Stimulated activated CD4-positive, alpha-beta T cell treated with anti-CD3 and anti-CD28 coated beads, Interleukin-1b, Interleukin-23, amount 100 ng/mL, for 24 hours (primary cell): Measurements from ENCODE around the gene ACSL4.
"Not testable (repeated sequence)": the region's sequence is repeated elsewhere in the genome, so short reads cannot be mapped to it uniquely, and the experiment has no call there.

Experiments used
- DNase-seq, 4 experiments: peaks; one replicate each; pipeline ENCODE4 v3.0.0-alpha.2; 2020; ENCODE audit warnings: low read depth in 4 of 4, low spot score in 1 of 4

The ACSL4 gene

GRCh38 chrX:109732017-109732801, 848 bp downstream of the ACSL4 start:
- DNase-seq, result peak in 1 of 4 experiments; percentile 2

DNA sequence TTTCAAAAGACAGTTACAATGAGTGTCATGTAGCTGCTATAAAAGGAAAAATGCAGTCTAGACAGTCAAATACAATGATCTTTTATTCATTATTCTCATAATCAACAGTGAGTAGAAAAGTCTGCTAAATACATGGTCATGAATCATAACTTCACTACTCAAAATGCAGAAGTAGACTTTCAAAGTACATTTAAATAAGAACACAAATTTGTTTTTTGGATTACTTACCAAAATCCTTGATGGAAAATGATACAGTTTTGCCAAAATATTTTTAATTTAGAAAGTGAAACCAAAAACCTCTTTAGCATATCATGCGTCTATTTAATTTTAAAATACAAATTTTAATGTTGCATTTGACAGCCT, 4.9 kb downstream of the ACSL4 start:
- no peak for DNase-seq

- DNase-seq, result not testable (repeated sequence)
Observed at GRCh38 chrX:109724971-109725370, 8.1 kb downstream of the ACSL4 start.

DNA sequence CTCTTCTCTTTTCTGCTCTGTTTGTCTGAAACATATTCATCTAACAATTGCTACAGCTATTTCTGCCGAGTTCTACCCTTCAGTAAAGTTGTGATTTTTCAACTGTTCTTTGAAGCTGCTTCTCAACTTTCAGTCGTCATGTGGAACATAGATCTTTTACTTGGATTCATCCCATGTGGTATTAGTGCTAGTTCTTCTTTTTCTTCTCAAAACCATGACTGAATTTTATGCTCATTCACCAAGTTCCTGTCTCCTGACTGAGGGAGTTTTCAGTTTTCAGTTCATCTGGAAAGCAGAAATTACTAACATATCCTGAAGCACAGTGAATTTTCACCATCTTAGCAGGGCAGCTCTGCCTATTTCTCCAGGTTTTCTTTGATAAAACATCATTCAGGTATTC, 12.1 kb downstream of the ACSL4 start:
- no peak for DNase-seq

DNA sequence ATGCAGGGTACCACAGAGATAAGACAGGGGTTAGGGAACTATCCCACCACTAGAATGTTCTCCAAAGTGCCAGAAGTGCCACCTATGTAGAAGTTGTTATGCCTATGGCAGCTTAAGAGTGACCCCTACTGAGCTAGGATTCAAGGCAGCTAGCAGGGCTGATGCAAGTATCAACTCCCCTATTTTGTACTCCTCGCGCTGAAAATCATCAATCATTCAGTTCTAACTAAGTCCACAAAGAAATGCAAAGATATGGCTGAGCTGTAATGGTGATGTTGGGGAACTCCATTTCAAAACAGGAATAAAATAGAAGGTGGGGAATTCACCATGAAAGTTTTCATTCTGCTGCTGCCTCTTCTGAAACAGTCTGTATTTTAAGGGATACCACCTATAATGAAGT, 13.8 kb downstream of the ACSL4 start:
- DNase-seq, result no peak

- no peak for DNase-seq
Observed at GRCh38 chrX:109716431-109717028, 16.5 kb downstream of the ACSL4 start.

- no peak for DNase-seq
Observed at GRCh38 chrX:109714340-109714958, 18.6 kb downstream of the ACSL4 start.

GRCh38 chrX:109710181-109710580, 22.9 kb downstream of the ACSL4 start:
- no peak for DNase-seq

- DNase-seq, result no peak
Observed at GRCh38 chrX:109709129-109709631, 23.9 kb downstream of the ACSL4 start.

DNA sequence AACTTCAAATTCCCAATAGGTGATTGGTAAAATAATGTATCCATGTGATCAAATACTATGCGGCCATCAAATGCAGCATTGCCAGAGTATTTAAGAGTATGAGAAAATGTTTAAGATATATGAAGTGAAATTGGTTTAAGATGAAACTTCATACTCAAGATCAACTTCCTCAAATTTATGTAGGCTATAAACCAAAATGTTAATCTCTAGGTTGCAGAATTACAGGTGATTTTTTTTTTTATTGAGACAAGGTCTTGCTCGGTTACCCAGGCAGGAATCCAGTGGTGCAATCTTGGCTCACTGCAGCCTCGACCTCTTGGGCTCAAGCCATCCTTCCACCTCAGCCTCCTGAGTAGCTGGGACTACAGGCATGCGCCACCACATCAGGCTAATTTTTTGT, 25.3 kb downstream of the ACSL4 start:
- no peak for DNase-seq

GRCh38 chrX:109707319-109707718, 25.7 kb downstream of the ACSL4 start:
- DNase-seq, result no peak

DNA sequence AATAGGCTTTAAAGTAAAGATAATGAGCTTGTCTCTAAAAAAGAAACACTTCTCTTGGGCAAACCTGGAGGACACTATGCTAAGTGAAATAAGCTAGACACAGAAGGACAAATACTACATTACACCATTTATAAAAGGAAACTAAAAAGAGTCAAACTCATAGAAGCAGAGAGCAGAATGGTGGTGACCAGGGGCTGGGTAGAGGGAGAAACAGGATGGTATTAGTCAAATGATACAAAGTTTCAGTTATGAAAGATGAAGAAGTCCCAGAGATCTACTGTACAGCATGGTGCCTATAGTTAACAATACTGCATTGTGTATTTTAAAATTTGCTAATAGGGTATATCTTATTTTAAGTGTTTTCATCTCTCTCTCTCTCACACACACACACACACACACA, 28.5 kb downstream of the ACSL4 start:
- DNase-seq, result no peak

DNA sequence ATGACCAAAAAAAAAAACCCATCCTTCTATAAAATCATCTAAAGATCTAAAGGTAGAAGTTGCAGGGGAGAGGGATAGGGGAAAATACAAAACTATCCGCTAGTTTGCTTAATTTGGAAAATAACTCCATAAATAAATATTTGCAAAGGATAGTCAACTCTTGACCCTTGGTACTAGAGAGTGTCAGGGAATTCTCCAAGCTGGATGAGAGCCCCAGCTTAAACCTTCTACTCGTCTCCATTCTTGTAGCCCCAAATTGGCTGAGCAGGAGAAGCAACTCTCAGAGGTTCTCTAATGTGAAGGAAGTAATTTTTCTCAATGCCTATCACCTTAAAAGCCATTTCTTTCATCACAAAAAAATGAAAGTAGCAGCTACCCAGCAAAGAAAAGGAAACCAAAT, 35.2 kb downstream of the ACSL4 start:
- no peak for DNase-seq

DNA sequence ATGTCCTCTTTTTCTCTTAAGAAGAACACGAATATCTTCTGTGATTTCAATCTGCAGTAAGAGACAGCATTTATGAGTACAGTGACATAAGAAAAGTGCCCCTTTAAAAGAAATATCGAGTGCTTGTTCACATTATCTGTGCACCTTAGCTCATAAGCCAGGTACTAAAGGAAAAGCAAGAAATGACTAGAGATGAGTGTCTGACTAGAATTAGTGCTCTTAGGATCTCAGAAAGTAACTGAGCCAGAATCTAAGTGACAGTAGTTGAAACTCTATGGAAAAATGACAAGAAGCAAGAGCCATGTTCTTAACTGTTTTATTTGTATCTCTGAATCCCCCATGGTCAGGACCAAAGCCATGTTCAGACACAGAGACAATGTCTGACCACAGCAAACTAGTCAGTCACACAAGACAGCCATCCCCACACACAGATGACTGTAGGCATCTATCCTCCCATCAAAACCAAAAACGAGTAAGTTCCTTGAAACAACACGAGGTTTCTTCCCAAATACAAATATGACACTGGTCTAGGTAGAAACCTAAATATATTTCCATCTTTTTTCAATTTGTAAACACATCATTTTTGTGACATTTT, 36.8 kb downstream of the ACSL4 start:
- DNase-seq, result no peak

DNA sequence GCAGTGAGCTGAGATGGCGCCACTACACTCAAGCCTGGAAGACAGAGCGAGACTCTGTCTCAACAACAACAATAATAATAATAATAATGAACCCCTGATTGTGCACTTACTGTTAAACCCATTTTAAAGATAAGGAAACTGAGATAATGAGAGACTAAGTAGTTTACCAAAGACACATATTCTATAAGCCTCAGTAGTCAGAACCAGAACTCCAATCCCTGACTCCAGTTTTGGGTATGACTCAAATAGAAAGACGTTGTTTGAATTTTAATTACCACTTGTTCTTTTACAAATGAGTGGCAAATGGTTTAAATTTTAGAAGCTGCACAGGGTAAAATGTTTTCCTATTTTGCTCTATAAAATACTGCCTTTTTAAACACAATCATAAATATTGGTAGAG, 37.4 kb downstream of the ACSL4 start:
- DNase-seq, result no peak

GRCh38 chrX:109691752-109692151, 41.3 kb downstream of the ACSL4 start:
- no peak for DNase-seq

DNA sequence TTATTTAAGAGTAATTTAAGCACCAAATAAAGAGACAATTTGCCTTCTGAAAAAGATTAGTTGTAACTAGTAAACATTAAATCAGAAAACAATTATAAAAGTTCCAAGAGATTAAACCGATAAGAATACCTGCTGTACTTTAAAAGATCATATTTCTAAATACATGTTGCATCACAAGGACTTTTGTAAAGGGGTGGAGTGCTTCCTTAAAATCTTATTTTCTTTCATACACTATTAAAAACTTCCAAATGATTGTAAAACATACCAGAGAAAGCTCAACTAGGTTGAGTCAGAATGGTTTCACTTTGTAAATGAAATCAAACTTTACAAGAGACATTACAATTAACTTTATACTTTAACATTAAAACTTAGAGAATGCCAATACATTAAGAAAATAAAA, 41.8 kb downstream of the ACSL4 start:
- no peak for DNase-seq

- DNase-seq, result no peak
Observed at GRCh38 chrX:109687903-109688302, 45.2 kb downstream of the ACSL4 start.

DNA sequence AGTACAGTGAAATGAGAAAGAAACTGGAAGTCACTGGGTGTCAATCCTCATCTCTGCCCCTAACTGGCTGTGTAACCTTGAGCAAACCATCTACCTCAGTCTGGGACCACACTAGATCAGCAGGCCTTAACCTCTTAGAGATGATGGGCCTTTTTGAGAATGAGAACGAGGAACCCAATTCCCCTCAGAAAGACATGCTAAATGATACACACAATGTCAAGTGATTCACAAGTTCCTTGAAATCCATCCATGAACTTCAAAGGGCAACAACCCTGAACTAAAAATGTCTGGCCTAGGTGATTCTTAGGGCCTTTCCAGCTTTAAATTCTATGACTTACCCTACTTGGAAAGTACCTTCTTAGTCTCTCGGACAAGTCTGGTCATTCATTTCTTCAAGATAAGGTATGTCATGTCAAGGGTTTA, 47.4 kb downstream of the ACSL4 start:
- DNase-seq, result no peak

DNA sequence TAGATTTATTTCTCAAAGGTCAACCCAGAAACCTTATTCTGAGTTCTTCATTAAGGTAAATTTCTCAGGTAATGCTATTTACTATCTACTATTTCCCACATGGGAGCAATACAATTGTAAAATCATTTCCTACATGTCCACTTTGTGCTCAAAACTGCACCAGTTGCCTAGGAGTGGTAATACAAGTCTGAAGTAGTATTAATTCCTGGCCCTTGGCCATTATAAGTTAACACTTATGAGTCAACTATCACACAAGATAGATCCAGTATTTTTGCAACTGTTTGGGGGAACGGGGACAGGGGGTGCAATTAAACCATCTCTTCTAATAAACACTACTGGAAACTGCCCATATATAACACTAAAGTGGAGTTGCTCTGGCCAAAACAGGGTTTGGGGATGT, 48.9 kb downstream of the ACSL4 start:
- no peak for DNase-seq

DNA sequence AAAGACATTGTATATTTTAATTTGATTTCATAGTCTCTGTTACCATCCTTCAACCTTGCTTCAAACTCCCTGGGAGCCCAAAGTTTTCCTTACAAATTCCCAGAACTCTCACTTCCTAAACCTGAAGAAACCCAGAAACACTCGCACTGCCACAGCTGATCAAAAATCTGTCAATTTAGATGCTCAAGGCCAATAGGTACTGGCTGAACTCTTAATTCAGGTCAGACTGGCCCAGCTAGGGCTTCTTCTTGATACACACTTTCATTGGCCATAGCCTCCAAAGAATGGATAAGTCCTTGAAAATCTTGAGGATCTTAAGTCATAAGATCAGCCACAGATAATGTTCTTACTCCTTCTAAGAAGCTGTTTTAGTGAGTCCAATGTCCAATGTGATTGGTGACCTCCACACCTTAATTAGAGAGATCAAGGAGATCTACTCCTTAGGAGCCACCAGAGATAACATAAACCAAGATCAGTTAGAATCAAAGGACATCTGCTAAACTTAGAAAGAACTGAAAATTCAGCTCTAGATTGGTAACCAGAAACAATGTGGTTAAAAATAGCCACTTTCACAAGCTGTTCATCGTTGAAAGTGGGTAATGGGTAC, 51.5 kb downstream of the ACSL4 start:
- DNase-seq, result no peak

GRCh38 chrX:109679820-109680219, 53.2 kb downstream of the ACSL4 start:
- no peak for DNase-seq
